K562 (cell line): ENCODE results near the gene FRMD1. TPM values are rescaled to one million over a fixed set of nuclear protein-coding genes. Genes with fewer than 3 reads are reported as not detected.

Experiments used
- BMI1 ChIP-seq: fragments of 150-350 bp; IDR thresholded peaks from 2 replicates; pipeline ENCODE4 v1.6.1; 2014; ENCODE audit warnings: low read length
- KAT8 ChIP-seq: fragments of 450-650 bp; IDR thresholded peaks from 2 replicates; pipeline ENCODE4 v1.6.1; 2016; ENCODE audit warnings: low read depth, mild to moderate bottlenecking
- NBN ChIP-seq: fragments of 450-650 bp; IDR thresholded peaks from 2 replicates; pipeline ENCODE4 v1.6.1; 2016; ENCODE audit warnings: low read depth, mild to moderate bottlenecking
- ZNF263 ChIP-seq: sonication (generic); formaldehyde crosslinking; IDR thresholded peaks from 2 replicates; pipeline ENCODE4 v1.8.0; 2022; ENCODE audit warnings: mild to moderate bottlenecking, missing genetic modification reagents, borderline replicate concordance
- polyA plus RNA-seq, 8 experiments: library from polyadenylated mRNA; depleted of rRNA in 4 of 8; stranded (reverse) in 5 of 8; unstranded in 3 of 8; fragments of >200 nt; fragmentation: Nextera tagmentation in 2 of 8; fragmentation: Illumina TruSeq in 1 of 8; extraction: Ambion mirVana in 2 of 8; extraction: Trizol in 1 of 8; gene quantifications; 2 replicates each; pipeline versions ENCODE4 v1.2.1 to v1.2.3, GENCODE V29; 2011 to 2014; ENCODE audit warnings: inconsistent platforms in 1 of 8, missing spikeins in 1 of 8
- total RNA-seq, 7 experiments: library from RNA; depleted of rRNA in 6 of 7; stranded (reverse); fragments of >200 nt in 6 of 7; fragmentation: Illumina TruSeq in 2 of 7; extraction: Trizol in 2 of 7; gene quantifications; 2 replicates each; pipeline versions ENCODE4 v1.2.1 to v1.2.3, GENCODE V29; 2011 to 2021; ENCODE audit warnings: low replicate concordance in 1 of 7
- TF ChIP-seq, protein P1 (sequence below): fragments of 450-650 bp; IDR thresholded peaks from 2 replicates; pipeline ENCODE4 v1.6.1; 2018; ENCODE audit warnings: mild to moderate bottlenecking, low read depth; ENCODE audit not compliant: partially characterized antibody
- TF ChIP-seq, protein P2 (sequence below): fragments of 450-650 bp; IDR thresholded peaks from 2 replicates; pipeline ENCODE4 v1.6.1; 2016; ENCODE audit warnings: borderline replicate concordance

FRMD1 gene
- total and polyA plus RNA-seq, 9 of the 15 experiments (the other 6 are each of a cell fraction or from before 2014, with no cell fraction given), result 0.01 to 0.04 (median 0.01) TPM; not detected in 6

GRCh38 chr6:168045706-168046620 lies 33.0 kb downstream of the FRMD1 start (continued):
- TF ChIP-seq, protein P1, sequence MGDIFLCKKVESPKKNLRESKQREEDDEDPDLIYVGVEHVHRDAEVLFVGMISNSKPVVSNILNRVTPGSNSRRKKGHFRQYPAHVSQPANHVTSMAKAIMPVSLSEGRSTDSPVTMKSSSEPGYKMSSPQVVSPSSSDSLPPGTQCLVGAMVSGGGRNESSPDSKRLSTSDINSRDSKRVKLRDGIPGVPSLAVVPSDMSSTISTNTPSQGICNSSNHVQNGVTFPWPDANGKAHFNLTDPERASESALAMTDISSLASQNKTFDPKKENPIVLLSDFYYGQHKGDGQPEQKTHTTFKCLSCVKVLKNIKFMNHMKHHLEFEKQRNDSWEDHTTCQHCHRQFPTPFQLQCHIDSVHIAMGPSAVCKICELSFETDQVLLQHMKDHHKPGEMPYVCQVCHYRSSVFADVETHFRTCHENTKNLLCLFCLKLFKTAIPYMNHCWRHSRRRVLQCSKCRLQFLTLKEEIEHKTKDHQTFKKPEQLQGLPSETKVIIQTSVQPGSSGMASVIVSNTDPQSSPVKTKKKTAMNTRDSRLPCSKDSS, result no peak
- no peak for TF ChIP-seq KAT8
- no peak for TF ChIP-seq BMI1
- TF ChIP-seq ZNF263, result no peak
- TF ChIP-seq NBN, result no peak
- TF ChIP-seq, protein P2, sequence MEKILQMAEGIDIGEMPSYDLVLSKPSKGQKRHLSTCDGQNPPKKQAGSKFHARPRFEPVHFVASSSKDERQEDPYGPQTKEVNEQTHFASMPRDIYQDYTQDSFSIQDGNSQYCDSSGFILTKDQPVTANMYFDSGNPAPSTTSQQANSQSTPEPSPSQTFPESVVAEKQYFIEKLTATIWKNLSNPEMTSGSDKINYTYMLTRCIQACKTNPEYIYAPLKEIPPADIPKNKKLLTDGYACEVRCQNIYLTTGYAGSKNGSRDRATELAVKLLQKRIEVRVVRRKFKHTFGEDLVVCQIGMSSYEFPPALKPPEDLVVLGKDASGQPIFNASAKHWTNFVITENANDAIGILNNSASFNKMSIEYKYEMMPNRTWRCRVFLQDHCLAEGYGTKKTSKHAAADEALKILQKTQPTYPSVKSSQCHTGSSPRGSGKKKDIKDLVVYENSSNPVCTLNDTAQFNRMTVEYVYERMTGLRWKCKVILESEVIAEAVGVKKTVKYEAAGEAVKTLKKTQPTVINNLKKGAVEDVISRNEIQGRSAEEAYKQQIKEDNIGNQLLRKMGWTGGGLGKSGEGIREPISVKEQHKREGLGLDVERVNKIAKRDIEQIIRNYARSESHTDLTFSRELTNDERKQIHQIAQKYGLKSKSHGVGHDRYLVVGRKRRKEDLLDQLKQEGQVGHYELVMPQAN, result no peak
